MM.1S (cell line): ENCODE data around the gene LGMN.

Experiments used
- DNase-seq: peaks from one replicate; pipeline ENCODE4 v3.0.0-alpha.2; 2015
- H2AFZ ChIP-seq: fragments of 300-600 bp; sonication (generic); 2 replicates; pipeline ENCODE4 v1.6.0; 2016; ENCODE audit warnings: antibody characterized with exemption, low read length
- H3F3A ChIP-seq: fragments of 300-600 bp; sonication (generic); 2 replicates; pipeline ENCODE4 v1.6.1; 2016; ENCODE audit warnings: mild to moderate bottlenecking, antibody characterized with exemption, low read length, moderate library complexity, mixed read lengths; ENCODE audit not compliant: insufficient read depth
- H3K27ac ChIP-seq: fragments of 300-600 bp; sonication (generic); 2 replicates; pipeline ENCODE4 v1.5.1; 2016; ENCODE audit warnings: mild to moderate bottlenecking, low read length
- H3K27me3 ChIP-seq: fragments of 300-600 bp; sonication (generic); replicated peaks from 2 replicates; pipeline ENCODE4 v1.6.0; 2016; ENCODE audit warnings: low read length; ENCODE audit not compliant: insufficient read depth
- H3K36me3 ChIP-seq: fragments of 300-600 bp; sonication (generic); replicated peaks from 2 replicates; pipeline ENCODE4 v1.6.1; 2016; ENCODE audit warnings: mild to moderate bottlenecking, low read length, mixed read lengths; ENCODE audit not compliant: insufficient read depth
- H3K4me1 ChIP-seq: fragments of 300-600 bp; sonication (generic); 2 replicates; pipeline ENCODE4 v1.6.1; 2016; ENCODE audit warnings: low read length, mixed read lengths
- H3K4me2 ChIP-seq: fragments of 300-600 bp; sonication (generic); 2 replicates; pipeline ENCODE4 v1.6.0; 2016; ENCODE audit warnings: low read depth, low read length
- H3K4me3 ChIP-seq: fragments of 300-600 bp; sonication (generic); 2 replicates; pipeline ENCODE4 v1.5.1; 2016; ENCODE audit warnings: low read length, mixed read lengths
- H3K79me2 ChIP-seq: fragments of 300-600 bp; sonication (generic); 2 replicates; pipeline ENCODE4 v1.6.1; 2016; ENCODE audit warnings: mixed run types, low read length, mixed read lengths
- H3K9ac ChIP-seq: fragments of 300-600 bp; sonication (generic); 2 replicates; pipeline ENCODE4 v1.6.1; 2016; ENCODE audit warnings: low read length, mixed read lengths
- H3K9me2 ChIP-seq: fragments of 300-600 bp; sonication (generic); replicated peaks from 2 replicates; pipeline ENCODE4 v1.6.1; 2016; ENCODE audit warnings: mild to moderate bottlenecking, low read length, mixed read lengths; ENCODE audit not compliant: insufficient read depth
- H3K9me3 ChIP-seq: fragments of 300-600 bp; sonication (generic); replicated peaks from 2 replicates; pipeline ENCODE4 v1.6.1; 2016; ENCODE audit warnings: mild to moderate bottlenecking, low read length, mixed read lengths; ENCODE audit not compliant: insufficient read depth
- H4K20me1 ChIP-seq: fragments of 300-600 bp; sonication (generic); 2 replicates; pipeline ENCODE4 v1.6.1; 2016; ENCODE audit warnings: mild to moderate bottlenecking, low read length, moderate library complexity, mixed read lengths; ENCODE audit not compliant: insufficient read depth
- CTCF ChIP-seq: fragments of 300-600 bp; sonication (generic); IDR thresholded peaks from 2 replicates; pipeline ENCODE4 v1.5.1; 2016; ENCODE audit warnings: antibody characterized with exemption, low read length, mixed read lengths
- EZH2 ChIP-seq: fragments of 300-600 bp; sonication (generic); optimal IDR thresholded peaks from 2 replicates; pipeline ENCODE3; 2017; ENCODE audit warnings: low read depth, mild to moderate bottlenecking, antibody characterized with exemption, low read length, mixed read lengths
- EZH2phosphoT487 ChIP-seq: fragments of 300-600 bp; sonication (generic); IDR thresholded peaks from 2 replicates; pipeline ENCODE4 v1.6.1; 2018; ENCODE audit warnings: antibody characterized with exemption, low read length

Gene LGMN

GRCh38 chr14:92728759-92729364 is 19.6 kb downstream of the LGMN start:
- no peak overlapping the region for H3K9ac ChIP-seq
- H3K4me1 ChIP-seq = no peaks in the 10 kb centered on the region
- no peaks in the 10 kb centered on the region for H3K9me2 ChIP-seq
- H3K36me3 ChIP-seq = no peaks in the 10 kb centered on the region; the same call in 1 of the 2 replicates
- no peaks in the 10 kb centered on the region for H3K27me3 ChIP-seq
- H3K79me2 ChIP-seq = peaks cover 7% of the 10 kb centered on the region; the same call in 1 of the 2 replicates
- no peaks in the 10 kb centered on the region for H3K9me3 ChIP-seq
- H2AFZ ChIP-seq = no peak overlapping the region
- TF ChIP-seq EZH2 (no peak), EZH2phosphoT487 (no peak), CTCF (no peak)
- no peak overlapping the region for H3K27ac ChIP-seq
- no peaks in the 10 kb centered on the region for H3F3A ChIP-seq
- no peaks in the 10 kb centered on the region for H4K20me1 ChIP-seq
- H3K4me3 ChIP-seq = no peak overlapping the region
- H3K4me2 ChIP-seq = no peak overlapping the region
- no peak for DNase-seq

DNA sequence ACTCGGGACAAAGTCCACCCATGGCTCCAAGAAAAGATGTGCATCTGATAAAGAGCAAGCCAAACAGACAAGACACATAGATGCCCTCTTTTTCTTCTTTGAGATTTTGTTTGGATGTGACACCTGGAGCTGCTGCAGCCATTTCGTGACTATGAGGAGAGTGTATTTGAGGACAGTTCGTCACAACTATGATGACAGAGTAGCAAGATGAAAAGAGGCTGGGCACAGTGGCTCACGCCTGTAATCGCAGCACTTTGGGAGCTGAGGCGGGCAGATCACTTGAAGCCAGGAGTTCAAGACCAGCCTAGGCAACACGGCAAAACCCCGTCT is 21.5 kb downstream of the LGMN start:
- H3K27ac ChIP-seq = no peak overlapping the region
- no peak for DNase-seq
- H3K4me2 ChIP-seq = no peak overlapping the region
- no peak overlapping the region for H2AFZ ChIP-seq
- no peaks in the 10 kb centered on the region; the same call in 1 of the 2 replicates for H3K36me3 ChIP-seq
- H3K79me2 ChIP-seq = peaks cover 2% of the 10 kb centered on the region; the same call in 1 of the 2 replicates
- H4K20me1 ChIP-seq = no peaks in the 10 kb centered on the region
- no peak for TF ChIP-seq EZH2phosphoT487
- TF ChIP-seq EZH2 = no peak
- no peak for TF ChIP-seq CTCF
- H3K4me3 ChIP-seq = no peak overlapping the region
- H3F3A ChIP-seq = no peaks in the 10 kb centered on the region
- no peaks in the 10 kb centered on the region for H3K9me3 ChIP-seq
- no peaks in the 10 kb centered on the region for H3K4me1 ChIP-seq
- H3K9me2 ChIP-seq = no peaks in the 10 kb centered on the region
- H3K27me3 ChIP-seq = no peaks in the 10 kb centered on the region
- H3K9ac ChIP-seq = no peak overlapping the region

GRCh38 chr14:92726135-92726932 is 22.1 kb downstream of the LGMN start:
- Histone ChIP-seq H3K9ac (no peak overlapping the region), H3K4me2 (no peak overlapping the region)

More at GRCh38 chr14:92726135-92726932, 22.1 kb downstream of the LGMN start:
- H3K27ac ChIP-seq = no peak overlapping the region
- no peaks in the 10 kb centered on the region; the same call in 1 of the 2 replicates for H3K36me3 ChIP-seq
- no peak overlapping the region for H2AFZ ChIP-seq
- H3F3A ChIP-seq = no peaks in the 10 kb centered on the region
- no peak for TF ChIP-seq EZH2phosphoT487
- no peak for TF ChIP-seq EZH2
- no peak for TF ChIP-seq CTCF
- no peaks in the 10 kb centered on the region for H3K9me3 ChIP-seq
- no peaks in the 10 kb centered on the region for H3K4me1 ChIP-seq
- no peak overlapping the region for H3K4me3 ChIP-seq
- H4K20me1 ChIP-seq = no peaks in the 10 kb centered on the region
- no peak for DNase-seq
- no peaks in the 10 kb centered on the region for H3K27me3 ChIP-seq
- peaks cover 7% of the 10 kb centered on the region; the same call in 1 of the 2 replicates for H3K79me2 ChIP-seq
- H3K9me2 ChIP-seq = no peaks in the 10 kb centered on the region
